GM21528 (cell line): ENCODE data around the gene NLRP10.
"Not testable (repeated sequence)": the region's sequence is repeated elsewhere in the genome, so short reads cannot be mapped to it uniquely, and the experiment has no call there.

Experiments
- ATAC-seq: cut with Tn5 transposase; IDR thresholded peaks from one replicate; pipeline ENCODE4 v1.9.1; 2021; ENCODE audit warnings: mild to moderate bottlenecking, moderate library complexity; ENCODE audit not compliant: unreplicated experiment, low FRiP score

The NLRP10 gene

GRCh38 chr11:7965386-7965785 lies at the start of gene NLRP10:
Gene NLRP10, minus strand, starts transcription at chr11:7965447. Its CDS starts 1,952 bp downstream, at chr11:7963495.
- ATAC-seq = no peak

DNA sequence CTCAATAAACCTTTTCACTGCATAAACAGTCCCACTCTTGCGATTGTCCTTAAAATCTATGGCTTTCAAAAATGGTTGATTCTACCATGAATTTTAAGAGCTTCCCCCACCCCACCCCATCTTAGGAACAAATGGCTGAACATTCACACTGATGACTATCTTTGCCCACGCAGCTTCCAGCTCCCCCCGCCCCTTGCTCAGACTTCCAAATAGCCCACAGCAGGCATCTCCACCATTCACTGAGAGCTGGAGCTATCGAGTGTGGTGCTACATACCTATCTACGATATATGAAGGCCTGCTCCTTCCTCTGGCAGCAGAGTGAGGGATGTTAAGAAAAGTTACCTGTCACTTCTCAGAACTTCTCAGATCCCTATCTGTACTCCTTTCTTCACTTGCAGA lies 48.6 kb upstream of the NLRP10 start:
- no peak for ATAC-seq

DNA sequence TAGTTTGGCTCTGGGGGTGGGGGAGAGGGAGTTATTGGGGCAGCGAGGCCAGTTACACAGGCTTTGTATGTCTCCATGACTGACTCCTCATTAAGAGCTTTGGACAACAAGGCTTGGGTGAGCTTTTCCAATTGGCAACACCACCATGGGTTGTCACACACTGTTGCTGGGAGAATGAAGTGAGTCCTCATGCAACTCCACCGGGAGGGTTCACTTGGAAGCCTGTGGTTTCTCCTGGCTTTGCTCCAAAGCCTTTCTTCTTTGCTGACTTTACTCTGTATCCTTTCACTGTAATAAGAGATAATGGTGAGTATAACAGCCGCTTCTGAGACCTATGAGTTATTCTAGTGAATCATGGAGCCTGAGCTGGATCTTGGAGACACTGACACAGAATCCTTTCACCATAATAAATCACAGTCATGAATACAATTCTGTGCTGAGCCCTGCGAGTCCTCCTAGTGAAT lies 46.8 kb upstream of the NLRP10 start:
- ATAC-seq = no peak

- ATAC-seq = no peak
Observed at GRCh38 chr11:8011371-8011770, 46.1 kb upstream of the NLRP10 start.

DNA sequence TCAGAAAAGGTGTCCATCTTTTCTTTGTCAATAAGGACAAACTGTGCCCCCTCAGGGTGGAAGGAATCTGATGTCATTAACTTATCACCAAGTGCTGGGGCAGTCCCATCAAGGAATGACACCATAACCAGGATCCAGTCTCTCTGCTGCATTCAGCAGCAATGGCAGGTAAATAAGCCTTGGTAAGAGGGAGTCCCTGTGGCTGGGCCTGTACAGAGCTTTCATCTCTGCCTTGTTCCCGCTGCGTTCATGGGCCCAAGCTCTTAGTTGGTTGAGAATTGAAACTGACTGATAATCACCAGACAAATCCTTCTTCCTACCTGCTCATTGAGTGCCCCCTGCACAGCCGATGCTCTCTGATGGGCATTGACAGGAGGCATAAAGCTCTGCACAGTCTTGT lies 44.6 kb upstream of the NLRP10 start:
- ATAC-seq = no peak

- ATAC-seq = no peak
Observed at GRCh38 chr11:8008212-8008611, 43.0 kb upstream of the NLRP10 start.

DNA sequence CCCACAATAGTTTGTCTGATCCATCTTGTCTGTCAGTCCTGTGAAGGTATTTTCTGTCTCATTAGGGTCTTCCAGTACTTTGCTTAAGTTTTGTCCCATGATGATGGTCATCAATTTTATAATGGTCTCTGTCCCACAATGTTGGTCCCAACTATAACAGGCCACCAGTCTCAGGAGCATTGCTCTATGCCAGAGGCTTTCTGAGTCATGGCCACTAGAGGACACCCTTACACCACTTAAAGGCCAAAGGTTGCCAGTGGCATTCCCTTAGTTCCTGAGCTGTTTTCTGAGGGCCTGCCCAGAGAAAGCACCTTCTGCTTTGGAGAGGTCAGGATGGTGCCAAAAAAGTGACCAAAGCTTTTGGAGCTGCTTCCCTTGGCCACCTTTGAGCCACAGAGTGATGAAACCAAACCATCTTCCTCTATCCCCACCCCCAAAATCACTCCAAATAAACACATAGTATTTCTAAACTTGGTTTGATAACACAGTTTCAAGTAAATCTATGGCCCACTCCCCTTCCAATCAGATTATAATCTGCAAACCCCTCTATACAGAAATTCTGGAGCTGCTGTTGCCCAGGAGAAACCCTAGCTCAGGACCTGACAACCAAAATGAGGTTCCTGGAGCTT lies 41.2 kb upstream of the NLRP10 start:
- no peak for ATAC-seq

DNA sequence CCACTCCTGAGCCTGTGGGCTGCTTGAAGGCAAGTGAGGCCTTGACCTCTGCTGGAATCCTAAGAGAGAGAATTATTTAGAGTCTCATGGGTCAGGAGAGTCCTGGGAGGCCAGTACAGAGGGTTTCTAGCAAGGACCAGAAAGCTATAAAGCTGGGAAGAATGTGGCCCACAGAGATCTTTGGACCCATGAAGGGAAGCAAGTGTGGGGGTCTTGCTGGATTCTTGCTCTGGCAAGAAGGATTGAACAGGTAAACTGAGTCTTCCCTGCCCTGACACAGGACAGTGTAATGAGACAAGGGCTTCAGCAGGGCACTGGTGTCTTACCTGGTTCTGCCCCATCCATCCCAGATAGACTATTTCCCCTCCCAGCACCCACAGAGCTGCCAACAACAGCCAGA lies 40.3 kb upstream of the NLRP10 start:
- ATAC-seq = no peak

DNA sequence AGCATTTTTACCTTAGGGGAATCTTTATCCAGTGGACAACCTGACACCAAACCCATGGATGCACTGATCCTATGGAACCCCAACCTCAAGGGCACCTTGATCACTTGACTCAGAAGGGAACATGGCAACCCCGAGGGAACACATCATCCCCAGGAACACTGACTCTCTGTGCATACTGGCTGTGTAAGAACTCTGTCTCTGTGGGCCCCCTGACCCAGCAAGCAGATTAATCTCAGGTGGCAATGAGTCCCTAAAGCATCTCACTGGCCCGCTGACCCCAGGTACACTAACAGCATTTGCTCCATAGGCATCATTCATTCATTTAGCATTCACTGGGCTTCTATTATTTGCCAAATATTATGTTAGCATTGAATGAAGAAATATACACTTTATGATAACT lies 38.8 kb upstream of the NLRP10 start:
- ATAC-seq = no peak

GRCh38 chr11:8003187-8003586 lies 37.9 kb upstream of the NLRP10 start:
- ATAC-seq = no peak

GRCh38 chr11:8002676-8003075 lies 37.4 kb upstream of the NLRP10 start:
- ATAC-seq = no peak

DNA sequence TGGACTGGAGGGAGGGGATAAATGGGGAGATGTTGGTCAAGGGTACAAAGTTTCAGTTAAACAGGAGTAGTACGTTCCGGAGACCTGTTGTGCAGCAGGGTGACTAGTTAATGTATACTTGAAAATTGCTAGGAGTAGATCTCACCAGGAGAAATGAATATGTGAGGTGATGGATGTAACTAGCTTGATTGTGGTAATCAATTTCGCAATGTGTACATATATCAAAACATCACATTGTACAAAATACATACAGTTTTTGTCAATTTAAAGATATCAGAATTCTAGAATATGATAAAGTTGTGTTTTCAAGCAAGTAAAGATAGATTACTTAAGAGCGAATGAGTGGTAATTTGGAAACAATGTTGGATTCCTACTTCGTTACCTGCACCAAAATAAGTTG lies 35.1 kb upstream of the NLRP10 start:
- no peak for ATAC-seq

- ATAC-seq = no peak
Observed at GRCh38 chr11:7999795-8000194, 34.5 kb upstream of the NLRP10 start.

DNA sequence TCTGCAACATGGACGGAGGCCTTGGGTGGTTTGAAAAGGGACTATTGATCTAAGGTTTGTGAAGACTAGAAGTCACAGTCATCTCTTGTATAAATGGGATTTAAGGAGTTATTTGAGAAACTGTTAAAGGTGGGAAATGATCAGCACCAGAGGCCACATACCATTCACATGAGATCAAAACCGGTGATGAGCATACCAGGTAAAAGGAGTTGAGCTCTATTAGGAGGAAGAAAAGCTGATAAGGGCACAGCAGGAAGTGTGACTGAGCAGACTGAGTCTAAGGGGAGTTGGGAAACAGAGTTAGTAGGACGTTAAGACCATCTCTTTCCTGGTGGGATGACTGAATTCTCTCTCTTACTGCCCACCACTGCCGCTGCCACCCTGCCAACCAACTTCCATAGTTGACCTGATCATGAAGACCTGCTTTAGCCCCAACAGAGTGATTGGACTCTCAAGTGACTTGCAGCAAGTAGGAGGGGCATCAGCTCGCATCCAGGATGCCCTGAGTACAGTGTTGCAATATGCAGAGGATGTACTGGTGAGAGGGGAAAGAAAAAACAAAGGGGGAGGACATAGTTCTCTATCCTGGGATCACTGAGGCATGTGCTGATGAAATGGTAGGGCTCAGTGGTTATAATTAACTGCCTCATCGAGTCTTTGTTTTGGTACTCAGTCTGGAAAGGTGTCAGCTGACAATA lies 29.5 kb upstream of the NLRP10 start:
- ATAC-seq = no peak

DNA sequence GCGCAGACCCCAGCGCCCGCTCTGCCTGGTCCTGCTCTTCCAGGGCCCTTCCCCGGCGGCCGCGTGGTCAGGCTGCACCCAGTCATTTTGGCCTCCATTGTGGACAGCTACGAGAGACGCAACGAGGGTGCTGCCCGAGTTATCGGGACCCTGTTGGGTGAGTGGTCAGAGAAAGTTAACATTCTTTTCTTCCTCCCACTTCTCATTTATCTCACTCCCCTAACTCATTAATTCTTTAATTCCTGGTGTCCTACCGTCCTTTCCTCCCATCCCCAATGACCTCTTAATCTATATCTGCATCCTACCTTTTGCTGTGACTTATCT lies 22.3 kb upstream of the NLRP10 start:
- ATAC-seq = not testable (repeated sequence)

- peak; percentile 97 for ATAC-seq
Observed at GRCh38 chr11:7986768-7987559, 21.7 kb upstream of the NLRP10 start, which contains the start of gene EIF3F. Gene EIF3F, plus strand, starts transcription at chr11:7987337. Its CDS starts 16 bp downstream, at chr11:7987353.

DNA sequence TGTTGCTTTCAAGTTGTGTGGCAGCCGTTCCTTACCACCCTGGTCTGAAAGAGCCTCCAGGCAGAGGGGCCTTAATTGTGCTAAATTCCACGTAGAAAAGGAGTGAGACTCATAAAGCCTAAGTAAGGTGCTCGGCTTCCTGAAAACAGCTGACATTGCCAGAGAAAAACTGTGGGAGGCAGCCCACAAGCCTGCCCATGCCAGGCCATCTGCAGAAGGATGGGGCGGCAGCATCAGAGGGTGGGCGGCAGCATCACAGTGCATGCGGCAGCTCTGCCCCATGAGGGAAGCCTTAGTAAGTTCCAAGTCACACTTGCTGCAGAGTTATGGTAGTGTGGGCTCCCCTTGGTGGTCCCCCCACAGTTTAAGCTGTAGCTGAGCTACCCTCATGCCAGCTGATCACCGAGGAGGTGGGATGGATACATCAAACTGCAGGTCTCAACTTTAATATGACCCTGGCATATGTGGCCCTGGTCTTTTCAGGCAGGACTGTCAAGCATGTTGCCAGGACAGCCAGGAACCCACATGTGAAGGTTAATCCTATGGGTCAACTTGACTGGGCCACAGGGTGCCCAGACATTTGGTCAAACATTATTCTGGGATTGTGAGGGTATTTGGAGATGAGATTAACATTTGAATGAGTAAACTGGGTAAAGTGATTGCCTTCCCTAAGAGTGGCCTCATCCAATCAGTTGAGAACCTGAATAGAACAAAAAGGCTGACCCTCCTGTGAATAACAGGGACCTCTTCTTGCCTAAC lies 18.8 kb upstream of the NLRP10 start:
- ATAC-seq = no peak

- no peak for ATAC-seq
Observed at GRCh38 chr11:7982582-7983119, 17.4 kb upstream of the NLRP10 start.

- no peak for ATAC-seq
Observed at GRCh38 chr11:7981619-7982157, 16.4 kb upstream of the NLRP10 start.

DNA sequence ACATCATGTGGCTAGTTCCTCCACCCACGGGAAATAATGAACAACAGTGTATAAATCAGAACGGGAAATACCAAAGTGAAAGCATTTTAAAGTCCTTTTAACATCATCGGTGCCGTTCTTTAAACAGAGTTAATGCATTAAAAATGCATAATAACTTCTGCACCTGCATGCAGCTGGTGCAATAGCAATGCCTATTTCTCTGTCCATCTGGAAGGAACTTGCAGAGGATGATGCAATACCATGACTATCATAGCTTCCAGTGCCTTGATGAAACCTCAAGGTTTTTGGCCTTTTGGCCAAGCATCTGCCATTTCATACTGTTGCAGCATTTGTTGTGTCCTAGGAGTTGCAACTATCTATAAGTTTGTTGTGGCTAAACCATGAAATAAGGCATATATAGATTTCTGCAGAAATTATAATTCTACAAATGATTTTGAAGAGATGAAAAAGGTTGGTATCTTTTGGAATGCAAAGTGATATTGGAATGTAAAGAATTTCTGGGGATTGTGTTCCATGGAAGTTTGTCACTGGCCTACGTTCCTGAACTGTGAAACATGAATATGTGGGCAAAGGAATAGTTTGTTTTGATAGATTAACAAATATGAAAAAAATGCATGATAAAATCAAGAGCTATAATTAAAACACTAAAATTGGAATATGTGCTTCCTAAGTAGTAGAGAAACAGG lies 12.1 kb upstream of the NLRP10 start:
- no peak for ATAC-seq
